ENCODE measurements around the gene RICTOR.
"Not testable (repeated sequence)": the region's sequence is repeated elsewhere in the genome, so short reads cannot be mapped to it uniquely, and the experiment has no call there.

RICTOR gene

GRCh38 chr5:39006650-39007049, 67.5 kb downstream of the RICTOR start:
- no peak for DNase-seq

GRCh38 chr5:39005566-39006232, 68.5 kb downstream of the RICTOR start:
- DNase-seq = peak in 1 of 2 experiments; percentile 2

- DNase-seq = no peak
These were observed 72.5 kb downstream of the RICTOR start for GRCh38 chr5:39001683-39002082.

GRCh38 chr5:38999037-38999436, 75.2 kb downstream of the RICTOR start:
- no peak for DNase-seq

GRCh38 chr5:38997591-38997990, 76.6 kb downstream of the RICTOR start:
- no peak for DNase-seq

DNA sequence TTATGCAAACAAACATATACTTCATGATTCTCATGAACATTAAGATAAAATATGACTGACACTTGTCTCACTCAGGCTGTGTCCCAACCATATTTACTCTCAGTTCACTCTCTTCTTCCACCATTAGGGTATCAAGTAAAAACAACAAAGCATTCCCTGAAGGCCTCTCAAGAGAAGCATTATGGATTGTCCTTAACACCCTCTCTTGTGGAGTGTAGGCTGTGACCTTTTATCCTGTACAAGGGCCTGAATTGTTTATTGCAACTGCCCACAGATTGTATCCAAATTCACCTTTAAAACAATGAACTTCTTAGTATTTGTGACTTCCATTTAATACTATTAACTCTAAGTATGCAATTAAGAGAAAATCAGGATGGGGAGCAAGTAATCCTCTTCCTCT, 78.1 kb downstream of the RICTOR start:
- DNase-seq = no peak

- DNase-seq = peak; percentile 43 to 58
These were observed 79.8 kb downstream of the RICTOR start for GRCh38 chr5:38994324-38994927.

GRCh38 chr5:38989974-38990719, 84.1 kb downstream of the RICTOR start:
- DNase-seq = not testable (repeated sequence)

DNA sequence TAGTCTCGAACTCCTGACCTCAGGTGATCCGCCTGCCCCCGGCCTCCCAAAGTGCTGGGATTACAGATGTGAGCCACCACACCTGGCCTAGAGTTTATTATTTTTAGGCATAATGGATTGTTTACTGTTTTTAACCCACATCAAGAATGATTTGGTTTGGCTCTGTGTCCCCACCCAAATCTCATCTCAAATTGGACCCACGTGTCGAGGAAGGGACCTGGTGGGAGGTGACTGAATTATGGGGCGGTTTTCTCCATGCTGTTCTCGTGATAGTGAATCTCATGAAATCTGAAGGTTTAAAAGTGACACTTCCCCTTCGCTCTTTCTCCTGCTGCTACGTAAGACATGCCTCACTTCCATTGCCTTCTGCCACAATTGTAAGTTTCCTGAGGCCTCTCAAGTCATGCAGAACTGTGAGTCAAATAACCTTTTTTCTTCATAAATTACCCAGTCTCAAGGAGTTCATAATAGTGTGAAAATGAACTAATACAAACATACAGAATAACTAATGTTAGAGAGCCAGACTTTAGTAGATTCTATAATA, 88.2 kb downstream of the RICTOR start:
- DNase-seq = no peak

- no peak for DNase-seq
These were observed 94.7 kb downstream of the RICTOR start for GRCh38 chr5:38979535-38979934.

DNA sequence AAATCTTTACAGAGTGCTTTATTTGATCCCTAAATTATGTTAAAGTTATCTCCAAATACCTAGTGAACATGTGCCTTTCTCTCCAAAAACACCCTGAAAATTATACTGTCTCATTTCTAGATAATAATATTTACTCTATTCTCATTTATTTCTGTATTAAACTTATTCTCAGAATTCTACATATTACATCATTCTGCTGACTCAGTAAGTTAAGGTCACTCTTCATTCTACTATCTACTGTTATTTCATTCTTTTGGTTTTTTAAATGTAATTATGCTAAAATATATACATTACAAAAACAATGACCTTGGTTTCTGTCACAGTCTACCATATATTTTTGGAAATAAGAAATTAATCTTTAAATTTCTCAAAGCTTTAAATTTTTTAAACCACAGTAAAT, 96.2 kb downstream of the RICTOR start:
- DNase-seq = no peak

- no peak for DNase-seq
These were observed 105.5 kb downstream of the RICTOR start for GRCh38 chr5:38968665-38969064.

DNA sequence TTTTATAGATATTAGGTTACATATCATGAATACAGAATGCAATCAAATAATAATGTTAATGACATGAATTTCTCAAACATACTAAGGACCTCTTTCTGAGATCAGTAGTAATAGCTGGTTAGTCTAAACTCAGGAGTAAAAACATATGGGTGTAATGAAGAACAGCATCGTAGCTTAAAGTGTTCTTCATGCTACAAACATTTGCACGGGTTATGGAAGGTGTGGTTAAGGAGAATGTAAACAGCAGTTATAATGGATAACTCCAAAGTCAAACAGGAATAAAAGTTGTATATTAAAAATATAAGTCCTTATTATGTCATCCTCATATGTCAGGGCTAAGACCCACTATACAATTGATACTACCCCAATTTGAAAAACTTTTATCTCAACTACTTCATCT, 112.5 kb downstream of the RICTOR start:
- no peak for DNase-seq

GRCh38 chr5:38953426-38954012, 120.7 kb downstream of the RICTOR start:
- DNase-seq = no peak

GRCh38 chr5:38948501-38948900, 125.7 kb downstream of the RICTOR start:
- DNase-seq = no peak

GRCh38 chr5:38944282-38944681, 129.9 kb downstream of the RICTOR start:
- no peak for DNase-seq

DNA sequence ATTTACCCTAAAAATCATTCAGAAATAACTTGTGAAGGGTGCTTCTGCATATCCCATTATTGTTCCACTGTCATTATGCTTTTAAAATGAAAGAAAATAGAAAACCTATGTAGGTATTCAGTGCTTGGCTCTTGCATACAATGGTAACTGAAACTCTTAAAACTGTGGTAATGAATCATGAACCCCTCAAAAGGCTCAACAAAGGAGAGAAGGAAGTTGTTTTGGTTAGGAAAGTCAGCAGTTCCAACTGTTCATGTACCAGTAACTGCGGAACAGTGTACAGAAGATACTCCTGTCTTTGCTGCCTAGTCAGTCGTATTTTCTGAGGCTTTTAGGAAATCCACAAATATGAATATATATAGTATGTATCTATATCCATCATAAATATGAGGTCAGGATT, 132.3 kb downstream of the RICTOR start:
- no peak for DNase-seq

GRCh38 chr5:38940230-38940858, 133.9 kb downstream of the RICTOR start:
- DNase-seq = no peak

- no peak for DNase-seq
These were observed 135.2 kb downstream of the RICTOR start for GRCh38 chr5:38938973-38939372.

- DNase-seq = no peak
These were observed 135.8 kb downstream of the RICTOR start for GRCh38 chr5:38938424-38938823.

GRCh38 chr5:38936269-38936668, 137.9 kb downstream of the RICTOR start:
- DNase-seq = no peak

- no peak for DNase-seq
These were observed 138.8 kb downstream of the RICTOR start for GRCh38 chr5:38935437-38935836.

DNA sequence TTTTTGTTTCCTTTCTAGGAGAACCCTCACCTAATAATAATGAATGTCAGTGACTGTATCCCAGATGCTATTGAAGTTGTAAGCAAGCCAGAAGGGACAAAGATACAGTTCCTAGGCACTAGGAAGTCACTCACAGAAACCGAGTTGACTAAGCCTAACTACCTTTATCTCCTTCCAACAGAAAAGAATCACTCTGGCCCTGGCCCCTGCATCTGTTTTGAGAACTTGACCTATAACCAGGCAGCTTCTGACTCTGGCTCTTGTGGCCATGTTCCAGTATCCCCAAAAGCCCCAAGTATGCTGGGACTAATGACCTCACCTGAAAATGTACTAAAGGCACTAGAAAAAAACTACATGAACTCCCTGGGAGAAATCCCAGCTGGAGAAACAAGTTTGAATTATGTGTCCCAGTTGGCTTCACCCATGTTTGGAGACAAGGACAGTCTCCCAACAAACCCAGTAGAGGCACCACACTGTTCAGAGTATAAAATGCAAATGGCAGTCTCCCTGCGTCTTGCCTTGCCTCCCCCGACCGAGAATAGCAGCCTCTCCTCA, 141.3 kb downstream of the RICTOR start:
- no peak for DNase-seq
